NCI-H446 treated with DMSO at 0.1 percent for 48 hours (cell line): ENCODE data around the gene SEMA4A.

Source experiments
- DNase-seq: peaks from one replicate; lab custom pipeline; 2025; lab: John Stamatoyannopoulos, UW

SEMA4A gene

DNA sequence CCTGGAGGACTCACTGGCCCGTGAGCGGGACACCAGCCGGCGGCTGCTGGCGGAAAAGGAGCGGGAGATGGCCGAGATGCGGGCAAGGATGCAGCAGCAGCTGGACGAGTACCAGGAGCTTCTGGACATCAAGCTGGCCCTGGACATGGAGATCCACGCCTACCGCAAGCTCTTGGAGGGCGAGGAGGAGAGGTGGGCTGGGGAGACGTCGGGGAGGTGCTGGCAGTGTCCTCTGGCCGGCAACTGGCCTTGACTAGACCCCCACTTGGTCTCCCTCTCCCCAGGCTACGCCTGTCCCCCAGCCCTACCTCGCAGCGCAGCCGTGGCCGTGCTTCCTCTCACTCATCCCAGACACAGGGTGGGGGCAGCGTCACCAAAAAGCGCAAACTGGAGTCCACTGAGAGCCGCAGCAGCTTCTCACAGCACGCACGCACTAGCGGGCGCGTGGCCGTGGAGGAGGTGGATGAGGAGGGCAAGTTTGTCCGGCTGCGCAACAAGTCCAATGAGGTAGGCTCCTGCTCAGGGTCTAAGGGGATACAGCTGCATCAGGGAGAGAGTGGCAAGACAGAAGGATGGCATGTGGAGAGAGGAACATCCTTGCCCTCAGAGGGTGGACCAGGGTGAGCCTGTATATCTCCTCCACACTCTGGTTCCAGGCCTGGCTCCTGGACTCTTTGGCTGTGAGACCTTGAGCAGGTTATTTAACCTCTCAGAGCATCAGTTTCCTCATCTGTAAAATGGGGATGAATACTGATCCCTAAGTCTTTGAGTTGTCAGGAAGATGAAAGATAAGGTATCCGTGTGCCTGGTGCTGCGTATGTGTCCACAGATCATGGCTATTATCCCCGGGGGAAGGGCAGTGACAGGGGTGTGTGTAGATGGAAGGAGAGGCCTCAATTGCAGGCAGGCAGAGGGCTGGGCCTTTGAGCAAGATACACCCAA, 17.2 kb upstream of the SEMA4A start:
- no peak for DNase-seq

DNA sequence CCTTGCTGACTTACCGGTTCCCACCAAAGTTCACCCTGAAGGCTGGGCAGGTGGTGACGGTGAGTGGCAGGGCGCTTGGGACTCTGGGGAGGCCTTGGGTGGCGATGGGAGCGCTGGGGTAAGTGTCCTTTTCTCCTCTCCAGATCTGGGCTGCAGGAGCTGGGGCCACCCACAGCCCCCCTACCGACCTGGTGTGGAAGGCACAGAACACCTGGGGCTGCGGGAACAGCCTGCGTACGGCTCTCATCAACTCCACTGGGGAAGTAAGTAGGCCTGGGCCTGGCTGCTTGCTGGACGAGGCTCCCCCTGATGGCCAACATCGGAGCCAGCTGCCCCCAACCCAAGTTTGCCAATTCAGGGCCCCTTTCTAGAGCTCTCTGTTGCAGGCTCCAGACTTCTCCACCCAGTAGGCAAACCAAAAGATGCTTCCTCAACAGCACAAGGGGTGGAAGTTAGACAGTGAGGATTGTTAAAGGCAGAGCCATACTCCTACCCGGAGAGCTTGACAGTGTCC, 16.4 kb upstream of the SEMA4A start:
- DNase-seq = no peak

DNA sequence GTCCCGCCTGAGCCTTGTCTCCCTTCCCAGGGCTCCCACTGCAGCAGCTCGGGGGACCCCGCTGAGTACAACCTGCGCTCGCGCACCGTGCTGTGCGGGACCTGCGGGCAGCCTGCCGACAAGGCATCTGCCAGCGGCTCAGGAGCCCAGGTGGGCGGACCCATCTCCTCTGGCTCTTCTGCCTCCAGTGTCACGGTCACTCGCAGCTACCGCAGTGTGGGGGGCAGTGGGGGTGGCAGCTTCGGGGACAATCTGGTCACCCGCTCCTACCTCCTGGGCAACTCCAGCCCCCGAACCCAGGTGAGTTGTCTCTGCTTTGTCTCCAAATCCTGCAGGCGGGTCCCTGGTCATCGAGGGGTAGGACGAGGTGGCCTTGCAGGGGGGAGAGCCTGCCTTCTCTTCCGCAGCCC, 14.9 kb upstream of the SEMA4A start:
- DNase-seq = no peak

DNA sequence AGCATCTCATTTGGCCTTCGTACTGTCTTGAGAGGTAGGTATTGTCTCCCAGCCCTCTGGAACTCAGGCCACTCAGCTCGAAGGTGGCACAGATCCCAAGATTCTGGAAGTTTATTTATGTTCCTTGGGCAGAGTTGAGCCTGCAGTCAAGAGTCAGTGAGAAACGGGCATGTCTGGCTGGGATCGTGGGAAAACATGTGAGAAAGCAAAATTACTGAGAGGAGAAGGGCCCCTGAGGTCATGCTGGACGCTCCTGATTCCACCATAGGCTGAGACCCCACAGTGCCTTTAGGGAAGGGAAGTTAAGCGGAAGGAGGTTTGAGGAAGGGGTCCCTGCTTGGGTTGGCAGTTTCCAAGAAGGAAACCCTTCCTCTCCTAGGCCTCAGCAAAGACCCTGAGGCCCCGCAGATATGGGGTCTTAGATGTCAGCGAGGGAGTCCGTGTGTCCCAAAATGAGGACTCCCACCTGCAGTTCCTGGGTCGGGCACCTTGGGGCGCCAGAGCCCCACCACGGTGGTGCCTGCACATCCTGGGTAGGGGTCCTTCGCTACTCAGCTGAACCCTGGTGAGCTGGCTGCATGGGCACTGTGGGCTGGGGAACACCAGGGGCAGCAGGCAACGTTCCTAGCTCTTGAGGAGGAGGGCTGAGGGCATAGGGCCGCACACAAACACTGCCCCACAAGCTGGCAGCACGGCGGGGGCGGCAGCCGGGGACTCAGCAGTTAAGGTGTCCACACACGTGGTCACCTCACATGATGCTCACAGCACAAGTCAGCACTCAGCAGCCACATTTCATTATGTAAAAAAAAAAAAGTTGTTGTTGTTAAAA, 12.3 kb upstream of the SEMA4A start:
- no peak for DNase-seq

DNA sequence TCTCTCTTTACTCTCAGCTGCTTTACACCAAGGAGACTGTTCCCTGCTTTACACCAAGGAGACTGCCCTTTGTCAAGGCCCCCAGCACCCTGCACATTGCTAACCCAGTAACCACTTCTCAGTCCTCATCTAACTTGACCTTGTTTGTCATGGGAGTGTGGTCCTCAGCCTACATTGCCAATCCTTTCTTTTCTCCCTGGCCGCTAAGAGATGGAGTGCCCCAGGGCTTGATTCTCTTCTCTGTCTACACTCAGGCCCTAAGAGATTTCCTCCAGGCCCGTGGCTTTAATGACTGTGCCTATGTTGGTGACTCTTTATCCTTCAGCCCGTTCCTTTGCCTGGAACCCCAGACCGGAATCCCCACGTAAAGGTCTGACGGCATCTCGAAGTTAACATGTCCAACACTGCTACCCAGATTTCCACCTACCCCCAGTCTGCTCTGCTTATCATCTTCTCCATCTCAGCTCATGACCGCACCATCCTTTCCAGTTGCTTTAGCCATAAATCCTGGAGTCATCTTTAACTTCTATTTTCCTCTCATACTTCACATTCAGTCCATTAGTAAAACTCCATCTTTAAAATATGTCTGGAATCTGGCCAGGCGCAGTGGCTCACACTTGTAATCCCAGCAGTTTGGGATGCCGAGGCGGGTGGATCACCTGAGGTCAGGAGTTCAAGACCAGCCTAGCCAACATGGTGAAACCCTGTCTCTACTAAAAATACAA, 9.5 kb upstream of the SEMA4A start:
- DNase-seq = no peak

DNA sequence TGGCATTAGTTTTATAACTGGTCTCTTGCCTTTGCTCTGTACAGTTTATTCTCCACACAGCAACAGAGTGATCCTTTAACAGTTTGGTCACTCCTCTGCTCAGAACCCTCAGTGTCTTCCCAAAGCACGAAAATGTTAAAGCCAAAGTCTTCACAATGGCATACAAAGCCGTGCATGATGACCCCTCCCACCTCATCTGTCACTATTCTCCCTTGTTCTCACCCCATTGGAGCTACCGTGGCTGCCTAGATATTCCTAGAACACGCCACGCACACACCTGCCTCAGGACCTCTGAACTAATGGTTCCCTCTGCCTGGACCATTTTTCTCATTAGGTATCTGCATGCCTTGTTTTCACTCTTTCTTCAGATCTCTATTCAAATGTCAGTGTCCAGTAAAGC, 8.6 kb upstream of the SEMA4A start:
- no peak for DNase-seq

DNA sequence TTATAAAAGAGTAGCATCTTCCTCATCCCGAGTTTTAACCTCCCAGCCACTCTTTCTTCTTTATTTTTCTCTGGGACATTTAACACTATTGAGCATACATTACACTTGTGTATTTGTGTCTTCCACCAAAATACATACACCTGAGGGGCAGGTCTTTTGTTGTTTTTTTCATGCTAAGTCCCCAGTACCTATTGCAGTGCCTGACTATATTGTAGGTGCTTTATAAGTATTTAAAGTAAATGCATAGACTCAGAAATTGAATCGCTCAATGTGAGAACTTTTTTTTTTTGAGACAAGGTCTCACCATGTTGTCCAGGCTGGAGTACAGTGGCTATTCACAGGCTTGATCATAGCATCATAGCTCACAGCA, 7.8 kb upstream of the SEMA4A start:
- DNase-seq = no peak

DNA sequence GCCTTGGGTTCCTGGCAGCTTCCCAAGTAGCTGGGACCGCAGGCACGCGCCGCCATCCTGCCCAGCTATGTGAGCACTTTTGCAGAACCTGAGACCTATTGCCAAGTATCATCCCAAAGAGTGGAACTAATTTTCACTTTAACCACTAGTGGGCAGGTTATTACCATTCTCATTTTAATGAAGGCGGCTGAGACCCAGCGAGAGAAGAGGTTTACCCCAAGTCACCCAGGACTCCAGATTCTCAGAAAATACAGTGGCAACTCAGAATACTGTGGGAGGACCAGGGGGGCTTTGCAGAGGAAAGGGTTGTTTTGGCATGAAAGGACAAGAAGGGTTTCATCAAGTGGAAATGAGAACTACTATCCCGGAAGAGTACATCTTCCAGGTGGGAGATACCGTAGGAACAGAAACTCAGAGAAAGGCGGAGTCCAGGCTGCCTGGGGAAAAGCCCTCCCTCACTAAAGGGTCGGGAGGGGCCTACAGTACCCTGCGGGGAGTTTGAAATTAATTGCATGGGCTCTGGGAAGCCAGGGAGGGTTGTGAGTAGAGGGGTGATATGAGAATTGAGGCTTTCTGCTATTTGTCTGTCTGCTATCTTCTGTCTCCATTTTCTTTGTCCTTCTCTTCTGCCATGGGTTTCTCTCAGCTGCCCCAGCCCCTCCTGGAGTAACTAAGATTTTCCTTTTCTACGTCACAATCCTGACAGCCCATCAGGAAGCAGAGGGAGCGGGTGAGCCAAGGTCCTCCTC, 7.2 kb upstream of the SEMA4A start:
- DNase-seq = peak; percentile 73

DNA sequence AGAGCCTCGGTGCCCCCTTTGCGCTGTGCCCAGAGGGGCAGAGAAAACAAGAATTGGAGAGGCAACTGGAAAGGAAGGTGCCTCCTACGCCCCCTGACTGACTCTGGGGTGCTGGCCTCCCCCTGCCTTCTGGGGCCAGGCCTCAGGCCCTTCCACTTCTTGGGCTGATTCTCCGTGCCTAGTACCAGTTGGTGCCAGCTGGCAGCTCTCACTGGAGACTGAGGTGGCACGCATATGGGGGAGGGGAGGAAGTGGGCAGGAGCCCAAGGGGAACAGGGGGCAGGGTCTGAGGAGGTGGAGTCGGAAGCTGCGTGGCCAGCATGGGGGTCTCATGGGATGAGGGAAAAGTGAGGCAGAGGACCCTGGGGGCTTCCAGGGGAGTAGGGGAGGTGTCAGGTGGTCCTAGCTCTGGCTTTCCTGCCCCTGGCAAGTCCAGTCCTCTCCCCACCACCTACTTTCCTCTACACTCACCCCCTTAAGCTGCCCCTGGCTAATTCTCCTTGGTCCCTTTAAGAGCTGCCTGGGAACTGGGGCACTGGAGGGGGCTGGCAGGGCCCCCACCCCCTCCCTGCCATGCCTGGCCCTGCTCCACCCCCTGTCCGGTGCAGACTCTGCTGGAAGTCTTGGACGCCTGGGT, 6.5 kb upstream of the SEMA4A start:
- DNase-seq = no peak

DNA sequence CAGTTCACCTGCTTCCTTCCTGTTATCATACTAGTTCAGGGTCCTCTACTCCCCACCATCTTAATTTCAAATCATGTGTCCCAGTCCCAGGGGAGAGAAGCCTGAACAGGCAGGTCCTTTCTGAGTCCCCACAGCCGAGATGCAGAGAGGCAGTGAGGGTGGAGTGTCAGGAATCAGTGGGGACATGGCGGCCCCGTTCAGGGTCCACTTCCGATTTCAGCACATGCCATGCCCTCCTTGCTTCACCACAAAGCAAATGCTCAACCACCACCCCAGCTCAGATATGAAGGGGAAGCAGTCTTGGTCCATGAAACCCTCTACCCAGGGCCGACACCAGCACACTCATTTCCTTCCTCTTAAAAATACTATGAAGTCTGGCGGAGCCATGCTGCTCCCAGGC, 5.2 kb upstream of the SEMA4A start:
- no peak for DNase-seq

DNA sequence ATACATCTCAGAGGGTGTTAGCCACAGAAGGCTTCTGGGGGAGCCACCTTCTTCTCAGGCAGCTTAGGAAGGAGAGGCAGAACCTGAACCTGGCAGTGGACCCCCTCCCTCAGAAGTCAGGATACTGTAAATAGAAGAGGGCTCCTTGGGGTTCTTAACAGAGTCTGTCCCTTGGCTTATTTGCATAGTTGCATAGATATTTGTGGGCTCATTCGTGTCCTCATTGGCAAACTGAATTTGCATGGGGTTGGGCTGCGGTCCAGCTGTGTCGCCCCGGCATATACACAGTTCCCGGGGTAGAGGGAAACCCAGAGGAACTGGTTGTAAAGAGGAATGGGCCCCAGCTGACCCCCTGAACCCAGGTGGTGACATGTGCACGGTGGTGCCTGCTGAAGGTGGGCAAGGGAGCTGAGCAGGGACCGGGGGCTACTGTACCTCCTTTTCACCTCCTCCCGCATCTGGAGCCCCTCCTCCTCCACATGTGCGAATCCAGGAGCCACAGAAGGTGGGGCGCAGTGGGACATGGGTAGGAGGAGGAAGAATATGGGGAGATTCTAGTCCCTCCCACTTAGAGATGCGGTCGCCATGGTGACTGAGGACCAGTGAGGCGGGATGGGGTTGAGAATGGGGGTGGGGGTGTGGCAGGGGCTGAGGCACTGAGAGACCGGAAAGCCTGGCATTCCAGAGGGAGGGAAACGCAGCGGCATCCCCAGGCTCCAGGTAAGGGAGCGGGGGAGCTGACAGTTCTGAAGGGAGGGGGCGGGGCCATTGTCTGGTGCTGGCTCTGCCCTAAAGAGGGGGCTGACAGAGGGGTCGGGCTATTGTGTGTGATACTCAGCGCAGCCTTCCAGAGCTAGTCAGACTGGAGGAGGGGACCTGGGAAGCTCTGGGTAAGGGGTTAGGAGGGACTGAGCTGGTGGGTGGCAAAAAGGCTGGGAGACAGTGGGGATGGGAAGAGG, 3.7 kb upstream of the SEMA4A start:
- no peak for DNase-seq

DNA sequence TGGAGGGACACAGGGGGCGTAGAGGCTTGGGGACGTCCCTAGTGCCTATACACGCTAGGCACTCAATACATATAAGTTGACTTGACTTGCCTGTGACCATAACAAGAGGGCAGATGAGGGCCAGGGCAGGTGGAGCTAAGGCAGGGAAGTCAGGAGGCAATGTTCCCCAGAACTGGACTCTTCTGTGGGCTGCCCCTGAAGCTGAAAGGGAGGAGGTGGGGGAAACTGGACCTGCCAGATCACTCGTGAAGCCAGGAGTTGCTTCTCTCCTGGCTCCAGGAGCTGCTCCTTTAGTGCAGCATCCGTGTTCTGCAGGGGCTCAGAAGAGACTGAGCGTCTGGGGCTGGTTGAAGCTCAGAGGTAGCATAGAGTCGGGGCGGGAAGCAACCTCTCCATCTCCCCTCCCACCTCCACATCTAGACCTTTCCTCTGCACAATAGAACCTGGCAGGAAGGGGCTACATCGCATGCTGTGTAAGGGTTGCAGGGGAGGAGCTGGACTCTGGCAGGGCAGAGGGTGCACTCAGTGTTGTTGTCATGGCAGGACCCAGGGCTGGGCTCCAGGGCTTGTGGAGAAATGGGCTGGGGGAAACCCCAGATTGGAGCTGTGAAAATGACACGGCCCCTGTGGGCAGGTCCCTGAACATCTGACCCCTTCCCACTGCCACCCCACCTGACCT, 2.9 kb upstream of the SEMA4A start:
- DNase-seq = no peak

DNA sequence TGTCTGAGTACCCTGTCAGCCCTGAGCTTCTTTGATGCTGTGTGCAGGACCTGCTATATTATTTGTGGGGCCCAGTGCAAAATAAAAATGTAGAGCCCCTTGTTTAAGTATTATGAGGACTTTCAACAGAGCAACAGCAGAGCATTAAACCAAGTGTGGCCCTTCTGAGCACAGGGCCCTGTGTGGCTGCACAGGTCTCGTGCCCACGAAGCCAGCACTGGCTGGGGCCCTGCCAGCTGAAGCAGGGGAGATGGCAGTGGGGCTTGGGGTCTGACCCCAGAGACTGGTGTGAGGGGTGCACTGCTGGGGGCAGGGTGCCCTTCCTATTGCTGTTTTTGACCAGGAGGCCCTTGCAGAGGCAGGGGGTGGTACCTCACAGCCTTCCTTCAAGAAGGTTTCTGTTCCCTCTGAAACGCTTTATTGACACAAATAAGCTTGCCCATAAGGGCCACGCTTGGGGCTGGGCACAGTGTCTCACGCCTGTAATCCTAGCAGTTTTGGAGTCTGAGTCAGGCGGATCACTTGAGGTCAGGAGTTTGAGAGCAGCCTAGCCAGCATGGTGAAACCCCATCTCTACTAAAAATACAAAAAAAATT, 2.2 kb upstream of the SEMA4A start:
- no peak for DNase-seq

DNA sequence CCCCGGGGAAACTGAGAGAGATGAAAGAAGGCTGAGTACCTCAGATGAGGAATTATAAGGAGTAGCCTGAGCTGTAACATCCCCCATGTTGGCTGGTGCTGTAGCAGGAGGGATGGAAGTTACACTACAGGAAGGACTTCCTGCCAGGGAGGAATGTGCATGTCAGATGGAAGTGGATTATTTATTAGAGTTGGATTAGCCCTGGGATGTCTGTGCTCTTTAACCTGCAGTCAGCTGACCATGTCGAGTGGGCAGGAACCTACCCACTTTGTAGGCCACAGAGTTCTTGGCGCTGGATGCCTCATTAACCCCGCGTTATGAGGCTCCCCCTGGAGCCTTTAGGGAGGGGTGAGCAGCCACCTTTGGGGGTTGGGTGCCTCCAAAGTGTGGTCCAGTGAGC, 757 bp upstream of the SEMA4A start:
- no peak for DNase-seq

DNA sequence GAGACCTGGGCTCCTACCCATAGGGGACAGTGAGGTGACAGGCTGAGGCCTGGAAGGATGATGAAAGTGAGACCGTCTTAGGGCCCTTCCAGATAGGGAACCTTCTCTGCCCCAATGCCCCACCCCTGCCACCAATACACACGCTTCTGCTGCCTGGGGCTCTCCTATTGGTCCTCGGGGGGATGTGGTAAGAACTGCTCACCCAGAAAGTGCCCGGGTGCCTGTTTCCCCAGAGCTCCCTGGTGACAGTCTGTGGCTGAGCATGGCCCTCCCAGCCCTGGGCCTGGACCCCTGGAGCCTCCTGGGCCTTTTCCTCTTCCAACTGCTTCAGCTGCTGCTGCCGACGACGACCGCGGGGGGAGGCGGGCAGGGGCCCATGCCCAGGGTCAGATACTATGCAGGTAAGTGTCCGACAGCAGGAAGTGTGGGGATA, 948 bp downstream of the SEMA4A start:
- DNase-seq = no peak

DNA sequence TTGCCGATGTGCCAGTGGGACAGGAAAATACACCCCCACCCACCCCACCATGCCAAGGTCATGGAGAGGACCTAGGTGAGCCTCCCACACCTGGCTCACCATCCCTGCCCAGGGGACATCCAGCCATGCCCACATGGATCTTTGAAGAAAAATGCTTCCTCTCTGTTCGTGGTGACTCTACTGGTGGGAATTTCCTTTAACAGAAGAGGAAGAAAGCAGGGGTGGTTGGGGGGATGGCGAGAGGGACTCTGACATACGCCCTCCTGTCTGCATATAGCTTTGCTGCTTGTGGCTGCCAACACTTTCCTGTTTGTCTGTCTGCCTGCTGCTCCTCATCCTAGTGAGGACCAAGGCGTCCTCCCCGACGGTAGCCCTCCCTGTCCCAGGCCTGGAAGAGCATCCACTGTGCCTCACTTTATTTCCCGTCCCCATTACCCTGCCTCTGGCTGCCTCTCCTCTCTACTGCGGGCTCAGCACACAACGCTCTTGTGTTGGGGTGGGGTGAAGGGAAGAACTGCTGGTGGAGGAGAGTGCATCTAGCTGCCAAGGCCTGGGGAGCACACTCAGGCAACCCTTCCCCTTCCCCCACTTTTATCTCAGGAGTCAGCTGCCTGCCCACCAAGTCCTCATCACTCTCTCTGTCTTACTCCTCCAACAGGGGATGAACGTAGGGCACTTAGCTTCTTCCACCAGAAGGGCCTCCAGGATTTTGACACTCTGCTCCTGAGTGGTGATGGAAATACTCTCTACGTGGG, 2.5 kb downstream of the SEMA4A start:
- no peak for DNase-seq

DNA sequence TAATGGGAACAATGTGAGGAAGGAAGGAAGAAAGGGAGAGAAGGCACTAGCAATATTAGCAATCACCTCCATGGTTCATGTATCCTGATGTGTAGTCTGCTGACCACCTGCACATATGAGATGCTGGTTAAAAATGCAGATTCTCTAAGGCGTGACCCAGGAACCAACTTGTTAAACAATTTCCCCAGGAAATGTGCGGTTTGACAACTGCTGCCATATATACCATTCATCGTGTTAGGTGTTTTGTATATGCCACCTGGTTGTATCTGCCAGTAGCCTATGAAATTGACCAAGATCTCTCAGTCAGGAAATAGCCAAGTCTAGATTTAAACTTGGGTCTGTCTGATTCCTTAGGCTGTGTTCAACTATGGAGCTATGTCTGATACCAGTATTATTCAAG, 4.1 kb downstream of the SEMA4A start:
- no peak for DNase-seq

DNA sequence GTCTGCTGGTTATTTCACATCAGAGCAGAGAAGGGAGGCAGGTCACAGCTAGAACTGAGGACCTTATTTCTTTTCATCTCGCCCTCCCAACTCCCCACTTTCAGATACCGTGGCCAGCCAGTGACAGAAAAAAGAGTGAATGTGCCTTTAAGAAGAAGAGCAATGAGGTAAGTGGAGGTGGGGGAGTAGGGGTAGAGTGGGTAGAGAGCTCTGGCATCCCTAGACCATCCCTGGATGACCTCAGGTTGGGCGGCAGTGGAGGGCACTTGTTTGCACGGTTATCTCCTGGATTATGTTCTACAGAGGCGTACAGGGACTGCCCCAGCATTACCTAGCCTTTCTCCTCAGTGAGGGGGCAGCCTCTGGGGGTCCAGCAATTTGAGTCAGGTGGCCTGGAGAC, 4.6 kb downstream of the SEMA4A start:
- no peak for DNase-seq
